HepG2 (cell line): ENCODE data around the gene POLE3. TPM values are rescaled to one million over a fixed set of nuclear protein-coding genes. Genes with fewer than 3 reads are reported as not detected.

Experiments used
- AKNA ChIP-seq: sonication (generic); formaldehyde crosslinking; IDR thresholded peaks from 2 replicates; pipeline ENCODE4 v1.4.0; 2020; ENCODE audit warnings: missing genetic modification reagents, borderline replicate concordance
- ARID5B ChIP-seq: IDR thresholded peaks from 2 replicates; pipeline ENCODE4 v1.4.0; 2020; ENCODE audit warnings: mild to moderate bottlenecking, missing genetic modification reagents
- ATF1 ChIP-seq: IDR thresholded peaks from 2 replicates; pipeline ENCODE4 v1.6.1; 2016; ENCODE audit warnings: mild to moderate bottlenecking, control low read depth
- CC2D1A ChIP-seq: sonication (generic); formaldehyde crosslinking; IDR thresholded peaks from 2 replicates; pipeline ENCODE4 v1.8.1; 2023; ENCODE audit warnings: mild to moderate bottlenecking, missing genetic modification reagents
- DBP ChIP-seq: sonication (generic); formaldehyde crosslinking; IDR thresholded peaks from 2 replicates; pipeline ENCODE4 v1.4.0; 2020; ENCODE audit warnings: missing genetic modification reagents; ENCODE audit errors: not compliant biosample characterization
- DMTF1 ChIP-seq: sonication (generic); formaldehyde crosslinking; IDR thresholded peaks from 2 replicates; pipeline ENCODE4 v1.4.0; 2020; ENCODE audit warnings: mild to moderate bottlenecking, missing genetic modification reagents
- ESRRA ChIP-seq: sonication (generic); formaldehyde crosslinking; IDR thresholded peaks from 2 replicates; pipeline ENCODE4 v1.5.1; 2020; ENCODE audit warnings: mild to moderate bottlenecking, low read depth, missing genetic modification reagents
- FOXJ3 ChIP-seq: sonication (generic); formaldehyde crosslinking; IDR thresholded peaks from 2 replicates; pipeline ENCODE4 v1.4.0; 2020; ENCODE audit warnings: missing genetic modification reagents, mild to moderate bottlenecking, borderline replicate concordance
- HNF4G ChIP-seq, 2 experiments: sonication (generic) in 1 of 2; formaldehyde crosslinking in 1 of 2; IDR thresholded peaks; 2 replicates each; pipeline versions ENCODE4 v1.4.0 to v1.6.1; 2011 to 2020; ENCODE audit warnings: borderline replicate concordance in 2 of 2, low read depth in 2 of 2, mild to moderate bottlenecking in 2 of 2, low read length in 1 of 2, missing genetic modification reagents in 1 of 2, moderate library complexity in 1 of 2
- MTA3 ChIP-seq: sonication (generic); formaldehyde crosslinking; IDR thresholded peaks from 2 replicates; pipeline ENCODE4 v1.4.0; 2020; ENCODE audit warnings: missing genetic modification reagents
- PLRG1 ChIP-seq: fragments of 450-650 bp; conservative IDR thresholded peaks from 2 replicates; pipeline ENCODE4 v1.6.1; 2016
- TOPORS ChIP-seq: sonication (generic); formaldehyde crosslinking; IDR thresholded peaks from 2 replicates; pipeline ENCODE4 v1.8.0; 2023; ENCODE audit warnings: mild to moderate bottlenecking, missing genetic modification reagents
- ZNF234 ChIP-seq: sonication (generic); formaldehyde crosslinking; conservative IDR thresholded peaks from 2 replicates; pipeline ENCODE4 v1.5.1; 2020; ENCODE audit warnings: mild to moderate bottlenecking, missing genetic modification reagents
- ZNF30 ChIP-seq: sonication (generic); formaldehyde crosslinking; IDR thresholded peaks from 2 replicates; pipeline ENCODE4 v1.5.0; 2020; ENCODE audit warnings: mild to moderate bottlenecking, missing genetic modification reagents
- ZNF441 ChIP-seq: sonication (generic); formaldehyde crosslinking; IDR thresholded peaks from 2 replicates; pipeline ENCODE4 v1.7.0; 2021; ENCODE audit warnings: missing genetic modification reagents, borderline replicate concordance
- ZNF547 ChIP-seq: sonication (generic); formaldehyde crosslinking; IDR thresholded peaks from 2 replicates; pipeline ENCODE4 v1.5.1; 2020; ENCODE audit warnings: mild to moderate bottlenecking, missing genetic modification reagents
- ZNF83 ChIP-seq: sonication (generic); formaldehyde crosslinking; IDR thresholded peaks from 2 replicates; pipeline ENCODE4 v1.4.0; 2020; ENCODE audit warnings: missing genetic modification reagents, mild to moderate bottlenecking, borderline replicate concordance
- polyA plus RNA-seq, 8 experiments: library from polyadenylated mRNA; depleted of rRNA in 3 of 8; stranded (reverse) in 7 of 8; unstranded in 1 of 8; fragments of >200 nt; fragmentation: Illumina TruSeq in 4 of 8; extraction: Trizol in 4 of 8; gene quantifications; 2 replicates each; pipeline versions ENCODE4 v1.2.1 to v1.2.3, GENCODE V29; 2011 to 2016; ENCODE audit warnings: low read depth in 4 of 8, missing spikeins in 1 of 8, mixed read lengths in 1 of 8; ENCODE audit not compliant: insufficient read depth in 1 of 8
- total RNA-seq, 5 experiments: library from RNA; depleted of rRNA; stranded (reverse); fragments of >200 nt; fragmentation: Illumina TruSeq; extraction: Trizol; gene quantifications; 2 replicates each; pipeline ENCODE4 v1.2.3, GENCODE V29; 2016; ENCODE audit warnings: low read depth in 1 of 5

The POLE3 gene
- total and polyA plus RNA-seq, 2 of the 13 experiments (the other 11 are each of a cell fraction or from before 2014, with no cell fraction given): 36.0 to 77.2 TPM

- TF ChIP-seq HNF4G (IDR thresholded peaks at IDR 0.05; ENCODE audit: borderline replicate concordance, low read depth, low read length) (no peak), HNF4G (CRISPR knock-in tag; IDR thresholded peaks at IDR 0.05; ENCODE audit: borderline replicate concordance, low read depth) (no peak), MTA3 (CRISPR knock-in tag) (no peak), PLRG1 (no peak), AKNA (CRISPR knock-in tag) (no peak), DMTF1 (CRISPR knock-in tag) (no peak), ZNF83 (CRISPR knock-in tag) (no peak), ZNF441 (CRISPR knock-in tag) (peak; percentile 71), CC2D1A (CRISPR knock-in tag) (no peak), FOXJ3 (CRISPR knock-in tag) (0 out of 2 replicates have a peak, but pooled peaks have one; percentile 29), TOPORS (CRISPR knock-in tag) (peak; percentile 69; the same call in 1 of the 2 replicates), ZNF547 (CRISPR knock-in tag) (peak; percentile 96), ZNF30 (0 out of 2 replicates have a peak, but pooled peaks have one; percentile 40), ZNF234 (CRISPR knock-in tag) (no peak), ESRRA (CRISPR knock-in tag) (peak; percentile 70), ATF1 (CRISPR knock-in tag) (peak; percentile 69; the same call in 1 of the 2 replicates), ARID5B (peak; percentile 54), DBP (CRISPR knock-in tag) (peak; percentile 58)
These were observed at the start of gene POLE3, which contains the start of gene C9orf43 (continued) for GRCh38 chr9:113410207-113410864.
